Uterus (tissue), 2 donors: ENCODE results near the gene UACA.

Experiments used
- CTCF ChIP-seq, 4 experiments: fragments of 200-600 bp in 2 of 4; fragments of 450-650 bp in 2 of 4; sonication (generic) in 2 of 4; IDR thresholded peaks; one replicate each; pipeline ENCODE4 v1.5.1; 2016 to 2019; ENCODE audit warnings: antibody characterized with exemption in 4 of 4, mild to moderate bottlenecking in 2 of 4, moderate library complexity in 1 of 4
- POLR2A ChIP-seq, 2 donors: fragments of 450-650 bp; IDR thresholded peaks; one replicate each; pipeline ENCODE4 v1.6.1; 2016; ENCODE audit warnings: antibody characterized with exemption in 2 of 2, mild to moderate bottlenecking in 1 of 2, moderate library complexity in 1 of 2

GRCh38 chr15:70761046-70761445 lies 2.3 kb downstream of the UACA start:
- no peak for TF ChIP-seq CTCF (IDR thresholded peaks at IDR 0.05)
- no peak for TF ChIP-seq POLR2A (IDR thresholded peaks at IDR 0.05)
